ENCODE measurements around the gene SMIM27. TPM values are rescaled to one million over a fixed set of nuclear protein-coding genes. Genes with fewer than 3 reads are reported as not detected.

Gene SMIM27, protein sequence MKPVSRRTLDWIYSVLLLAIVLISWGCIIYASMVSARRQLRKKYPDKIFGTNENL
- total RNA-seq, result 12.0 and 13.6 TPM in 2 replicates
- long read RNA-seq, partial matches to known transcripts, result 1 of 1 reads
- long read RNA-seq, other reads (novel, unspliced or antisense), result 0 of 1 reads

GRCh38 chr9:32552172-32552872, at the start of gene SMIM27, which contains the start of gene TOPORS:
Gene SMIM27 (plus strand): TSS chr9:32552327. CDS start chr9:32552435, 108 bp downstream.
Gene TOPORS (minus strand): TSS chr9:32552586. CDS start chr9:32552436, 150 bp downstream.
- Mint-ChIP-seq H3K4me3 (ENCODE audit: low read depth) (peak within 1 kb of the TSS; percentile 94), H3K27me3 (no peaks in the 10 kb centered on the region), H3K36me3 (ENCODE audit: insufficient read depth) (peaks cover 8% of the 10 kb centered on the region), H3K27ac (peak within 1 kb of the TSS; percentile 99), H3K4me1 (ENCODE audit: low read depth) (peaks cover 16% of the 10 kb centered on the region), H3K9me3 (ENCODE audit: low read depth) (no peaks in the 10 kb centered on the region)
- TF ChIP-seq, protein P1, sequence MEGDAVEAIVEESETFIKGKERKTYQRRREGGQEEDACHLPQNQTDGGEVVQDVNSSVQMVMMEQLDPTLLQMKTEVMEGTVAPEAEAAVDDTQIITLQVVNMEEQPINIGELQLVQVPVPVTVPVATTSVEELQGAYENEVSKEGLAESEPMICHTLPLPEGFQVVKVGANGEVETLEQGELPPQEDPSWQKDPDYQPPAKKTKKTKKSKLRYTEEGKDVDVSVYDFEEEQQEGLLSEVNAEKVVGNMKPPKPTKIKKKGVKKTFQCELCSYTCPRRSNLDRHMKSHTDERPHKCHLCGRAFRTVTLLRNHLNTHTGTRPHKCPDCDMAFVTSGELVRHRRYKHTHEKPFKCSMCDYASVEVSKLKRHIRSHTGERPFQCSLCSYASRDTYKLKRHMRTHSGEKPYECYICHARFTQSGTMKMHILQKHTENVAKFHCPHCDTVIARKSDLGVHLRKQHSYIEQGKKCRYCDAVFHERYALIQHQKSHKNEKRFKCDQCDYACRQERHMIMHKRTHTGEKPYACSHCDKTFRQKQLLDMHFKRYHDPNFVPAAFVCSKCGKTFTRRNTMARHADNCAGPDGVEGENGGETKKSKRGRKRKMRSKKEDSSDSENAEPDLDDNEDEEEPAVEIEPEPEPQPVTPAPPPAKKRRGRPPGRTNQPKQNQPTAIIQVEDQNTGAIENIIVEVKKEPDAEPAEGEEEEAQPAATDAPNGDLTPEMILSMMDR (IDR thresholded peaks at IDR 0.05; ENCODE audit: unreplicated experiment), result peak; percentile 11
- peak; percentile 69 for DNase-seq (ENCODE audit: low spot score, unreplicated experiment)

GRCh38 chr9:32502464-32502863, 49.7 kb upstream of the SMIM27 start:
- no peaks in the 10 kb centered on the region for H3K4me1 Mint-ChIP-seq (ENCODE audit: low read depth)
- H3K4me3 Mint-ChIP-seq (ENCODE audit: low read depth), result no peak overlapping the region
- H3K27ac Mint-ChIP-seq, result no peak overlapping the region
- peaks cover 11% of the 10 kb centered on the region for H3K36me3 Mint-ChIP-seq (ENCODE audit: insufficient read depth)
- no peak for DNase-seq (ENCODE audit: low spot score, unreplicated experiment)
- TF ChIP-seq, protein P1 (IDR thresholded peaks at IDR 0.05; ENCODE audit: unreplicated experiment), result no peak
- H3K9me3 Mint-ChIP-seq (ENCODE audit: low read depth), result no peaks in the 10 kb centered on the region
- H3K27me3 Mint-ChIP-seq, result no peaks in the 10 kb centered on the region

DNA sequence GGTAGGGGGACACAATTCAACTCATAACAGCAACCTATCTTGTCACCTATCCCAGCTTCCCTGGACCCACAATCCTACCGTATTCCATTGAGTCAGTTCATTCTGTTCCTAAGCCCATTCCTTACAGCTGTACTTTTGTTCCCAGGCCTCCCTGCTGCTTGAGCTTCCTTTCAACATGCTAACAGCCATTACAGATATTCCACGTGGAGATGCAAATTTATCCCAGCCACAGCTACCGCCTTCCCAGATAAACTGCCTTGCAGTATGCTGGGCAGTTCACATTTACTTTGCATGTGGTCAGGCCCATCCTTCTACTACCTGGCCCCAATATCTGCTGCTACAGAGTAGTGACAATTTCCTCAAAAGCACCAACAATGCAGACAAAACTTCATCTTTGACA, 49.1 kb upstream of the SMIM27 start:
- H3K36me3 Mint-ChIP-seq (ENCODE audit: insufficient read depth), result peaks cover 9% of the 10 kb centered on the region
- H3K27ac Mint-ChIP-seq, result no peak overlapping the region

DNA sequence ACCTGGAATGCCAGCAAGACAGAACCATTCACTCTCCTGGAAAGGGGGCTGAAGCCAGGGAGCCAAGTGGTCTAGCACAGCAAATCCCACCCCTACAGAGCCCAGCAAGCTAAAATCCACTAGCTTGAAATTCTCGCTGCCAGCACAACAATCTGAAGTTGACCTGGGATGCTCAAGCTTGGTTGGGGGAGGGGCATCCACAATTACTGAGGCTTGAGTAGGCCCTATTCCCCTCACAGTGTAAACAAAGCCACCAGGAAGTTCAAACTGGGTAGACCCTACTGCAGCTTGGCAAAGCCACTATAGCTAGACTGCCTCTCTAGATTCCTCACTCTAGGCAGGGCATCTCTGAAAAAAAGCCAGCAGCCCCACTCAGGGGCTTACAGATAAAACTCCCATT, 43.4 kb upstream of the SMIM27 start:
- H3K9me3 Mint-ChIP-seq (ENCODE audit: low read depth), result peaks cover 11% of the 10 kb centered on the region
- H3K4me1 Mint-ChIP-seq (ENCODE audit: low read depth), result peaks cover 1% of the 10 kb centered on the region

More for the DNA sequence above, 49.1 kb upstream of the SMIM27 start:
- no peaks in the 10 kb centered on the region for H3K4me1 Mint-ChIP-seq (ENCODE audit: low read depth)
- H3K4me3 Mint-ChIP-seq (ENCODE audit: low read depth), result no peak overlapping the region
- DNase-seq (ENCODE audit: low spot score, unreplicated experiment), result no peak
- no peaks in the 10 kb centered on the region for H3K27me3 Mint-ChIP-seq
- no peaks in the 10 kb centered on the region for H3K9me3 Mint-ChIP-seq (ENCODE audit: low read depth)
- TF ChIP-seq, protein P1 (IDR thresholded peaks at IDR 0.05; ENCODE audit: unreplicated experiment), result no peak

GRCh38 chr9:32516241-32516640, 35.9 kb upstream of the SMIM27 start:
- TF ChIP-seq, protein P1 (IDR thresholded peaks at IDR 0.05; ENCODE audit: unreplicated experiment), result no peak
- Mint-ChIP-seq H3K4me3 (ENCODE audit: low read depth) (no peak overlapping the region), H3K27ac (no peak overlapping the region), H3K4me1 (ENCODE audit: low read depth) (no peaks in the 10 kb centered on the region), H3K9me3 (ENCODE audit: low read depth) (peaks cover 30% of the 10 kb centered on the region), H3K27me3 (no peaks in the 10 kb centered on the region), H3K36me3 (ENCODE audit: insufficient read depth) (peaks cover 25% of the 10 kb centered on the region)
- DNase-seq (ENCODE audit: low spot score, unreplicated experiment), result no peak

More for the DNA sequence above, 43.4 kb upstream of the SMIM27 start:
- no peak overlapping the region for H3K4me3 Mint-ChIP-seq (ENCODE audit: low read depth)
- peaks cover 4% of the 10 kb centered on the region for H3K36me3 Mint-ChIP-seq (ENCODE audit: insufficient read depth)
- TF ChIP-seq, protein P1 (IDR thresholded peaks at IDR 0.05; ENCODE audit: unreplicated experiment), result no peak
- no peaks in the 10 kb centered on the region for H3K27me3 Mint-ChIP-seq
- DNase-seq (ENCODE audit: low spot score, unreplicated experiment), result no peak
- H3K27ac Mint-ChIP-seq, result no peak overlapping the region
